ENCODE data around the gene CTR9. TPM values are rescaled to one million over a fixed set of nuclear protein-coding genes. Genes with fewer than 3 reads are reported as not detected.

CTR9 gene
- total and polyA plus RNA-seq, 2 of the 13 experiments (the other 11 are each of a cell fraction or from before 2014, with no cell fraction given) = 6.6 to 22.1 TPM

- no peak for TF ChIP-seq HMGXB3 (CRISPR knock-in tag; IDR thresholded peaks at IDR 0.05; ENCODE audit: borderline replicate concordance)
- TF ChIP-seq LRRFIP1 (CRISPR knock-in tag; conservative IDR thresholded peaks at IDR 0.05) = no peak
- no peak for TF ChIP-seq MAZ (IDR thresholded peaks at IDR 0.05; ENCODE audit: borderline replicate concordance, low read depth, low read length)
- TF ChIP-seq MAZ (CRISPR knock-in tag; IDR thresholded peaks at IDR 0.05; ENCODE audit: low read depth) = no peak
- no peak for TF ChIP-seq ZFP82 (CRISPR knock-in tag; IDR thresholded peaks at IDR 0.05; ENCODE audit: borderline replicate concordance)
- TF ChIP-seq ZNF543 (CRISPR knock-in tag; IDR thresholded peaks at IDR 0.05) = no peak
- TF ChIP-seq JUNB (CRISPR knock-in tag; IDR thresholded peaks at IDR 0.05; ENCODE audit: borderline replicate concordance) = no peak
- no peak for TF ChIP-seq MIER2 (CRISPR knock-in tag; IDR thresholded peaks at IDR 0.05)
- TF ChIP-seq GRHL1 (CRISPR knock-in tag; conservative IDR thresholded peaks at IDR 0.05) = no peak
- no peak for TF ChIP-seq MAFK (conservative IDR thresholded peaks at IDR 0.05 in 1 of 2, IDR thresholded peaks at IDR 0.05 in 1 of 2; ENCODE audit: low read length in 2 of 2)
- TF ChIP-seq SP1 (IDR thresholded peaks at IDR 0.05) = no peak
- no peak for TF ChIP-seq SP1 (CRISPR knock-in tag; IDR thresholded peaks at IDR 0.05)
- no peak for TF ChIP-seq CHD4 (IDR thresholded peaks at IDR 0.05; ENCODE audit: borderline replicate concordance, low read length)
- TF ChIP-seq SP4 (CRISPR knock-in tag; IDR thresholded peaks at IDR 0.05) = no peak
- no peak for TF ChIP-seq ZKSCAN8 (CRISPR knock-in tag; IDR thresholded peaks at IDR 0.05; ENCODE audit: borderline replicate concordance)
These were observed 26.3 kb downstream of the CTR9 start (continued) for GRCh38 chr11:10777393-10777793.

All from HepG2 (cell line).